Measurements from ENCODE around the gene TH.

The TH gene

GRCh38 chr11:2200536-2200935 is 28.9 kb upstream of the TH start:
- H3K36me3 ChIP-seq (replicated peaks; ENCODE audit: insufficient read depth, low read length): no peaks in the 10 kb centered on the region
- no peaks in the 10 kb centered on the region for H3F3A ChIP-seq (ENCODE audit: insufficient read depth, low read length)
- no peaks in the 10 kb centered on the region for H4K20me1 ChIP-seq (ENCODE audit: insufficient read depth, low read length)
- H3K27ac ChIP-seq (ENCODE audit: low read length): no peak overlapping the region
- H3K4me1 ChIP-seq (ENCODE audit: low read length): no peaks in the 10 kb centered on the region
- H3K79me2 ChIP-seq (ENCODE audit: low read length): no peaks in the 10 kb centered on the region
- no peak for DNase-seq
- H3K4me2 ChIP-seq (ENCODE audit: low read depth, low read length): no peak overlapping the region
- no peaks in the 10 kb centered on the region for H3K9me3 ChIP-seq (replicated peaks; ENCODE audit: insufficient read depth, low read length)
- peaks cover 87% of the 10 kb centered on the region for H3K27me3 ChIP-seq (replicated peaks; ENCODE audit: insufficient read depth, low read length)
- no peak for TF ChIP-seq EZH2 (optimal IDR thresholded peaks at IDR 0.05; ENCODE audit: low read depth, low read length)
- TF ChIP-seq CTCF (IDR thresholded peaks at IDR 0.05; ENCODE audit: low read length): no peak
- no peak for TF ChIP-seq EZH2phosphoT487 (IDR thresholded peaks at IDR 0.05; ENCODE audit: low read length)
- no peaks in the 10 kb centered on the region for H3K9me2 ChIP-seq (replicated peaks; ENCODE audit: insufficient read depth, low read length)
- no peak overlapping the region for H3K4me3 ChIP-seq (ENCODE audit: low read length)
- no peak overlapping the region for H3K9ac ChIP-seq (ENCODE audit: low read length)
- no peak overlapping the region for H2AFZ ChIP-seq (ENCODE audit: low read length)

- Histone ChIP-seq H3K36me3 (replicated peaks; ENCODE audit: insufficient read depth, low read length) (no peaks in the 10 kb centered on the region), H3K9ac (ENCODE audit: low read length) (no peak overlapping the region), H2AFZ (ENCODE audit: low read length) (no peak overlapping the region), H3K27me3 (replicated peaks; ENCODE audit: insufficient read depth, low read length) (peaks cover 87% of the 10 kb centered on the region), H3K4me2 (ENCODE audit: low read depth, low read length) (no peak overlapping the region), H4K20me1 (ENCODE audit: insufficient read depth, low read length) (no peaks in the 10 kb centered on the region), H3K4me3 (ENCODE audit: low read length) (no peak overlapping the region), H3F3A (ENCODE audit: insufficient read depth, low read length) (no peaks in the 10 kb centered on the region), H3K9me2 (replicated peaks; ENCODE audit: insufficient read depth, low read length) (no peaks in the 10 kb centered on the region), H3K4me1 (ENCODE audit: low read length) (no peaks in the 10 kb centered on the region), H3K9me3 (replicated peaks; ENCODE audit: insufficient read depth, low read length) (no peaks in the 10 kb centered on the region), H3K79me2 (ENCODE audit: low read length) (no peaks in the 10 kb centered on the region), H3K27ac (ENCODE audit: low read length) (no peak overlapping the region)
- no peak for DNase-seq
- no peak for TF ChIP-seq EZH2phosphoT487 (IDR thresholded peaks at IDR 0.05; ENCODE audit: low read length)
- no peak for TF ChIP-seq EZH2 (optimal IDR thresholded peaks at IDR 0.05; ENCODE audit: low read depth, low read length)
- no peak for TF ChIP-seq CTCF (IDR thresholded peaks at IDR 0.05; ENCODE audit: low read length)
These were observed 28.1 kb upstream of the TH start for GRCh38 chr11:2199466-2200341.

GRCh38 chr11:2198621-2199365 is 27.2 kb upstream of the TH start:
- no peak overlapping the region for H3K4me2 ChIP-seq (ENCODE audit: low read depth, low read length)
- no peaks in the 10 kb centered on the region for H4K20me1 ChIP-seq (ENCODE audit: insufficient read depth, low read length)
- no peak for TF ChIP-seq EZH2phosphoT487 (IDR thresholded peaks at IDR 0.05; ENCODE audit: low read length)
- TF ChIP-seq EZH2 (optimal IDR thresholded peaks at IDR 0.05; ENCODE audit: low read depth, low read length): no peak
- no peak for TF ChIP-seq CTCF (IDR thresholded peaks at IDR 0.05; ENCODE audit: low read length)
- H3K9me3 ChIP-seq (replicated peaks; ENCODE audit: insufficient read depth, low read length): no peaks in the 10 kb centered on the region
- H3K4me3 ChIP-seq (ENCODE audit: low read length): no peak overlapping the region
- H3K27ac ChIP-seq (ENCODE audit: low read length): no peak overlapping the region
- H3K9me2 ChIP-seq (replicated peaks; ENCODE audit: insufficient read depth, low read length): no peaks in the 10 kb centered on the region
- no peaks in the 10 kb centered on the region for H3F3A ChIP-seq (ENCODE audit: insufficient read depth, low read length)
- no peak overlapping the region for H2AFZ ChIP-seq (ENCODE audit: low read length)
- H3K9ac ChIP-seq (ENCODE audit: low read length): no peak overlapping the region
- no peaks in the 10 kb centered on the region for H3K36me3 ChIP-seq (replicated peaks; ENCODE audit: insufficient read depth, low read length)
- no peaks in the 10 kb centered on the region for H3K79me2 ChIP-seq (ENCODE audit: low read length)
- peaks cover 79% of the 10 kb centered on the region for H3K27me3 ChIP-seq (replicated peaks; ENCODE audit: insufficient read depth, low read length)
- H3K4me1 ChIP-seq (ENCODE audit: low read length): no peaks in the 10 kb centered on the region
- no peak for DNase-seq

Data from MM.1S (cell line).